ACHN (cell line): ENCODE measurements around the gene C2orf78.
"Not testable (repeated sequence)": the region's sequence is repeated elsewhere in the genome, so short reads cannot be mapped to it uniquely, and the experiment has no call there.

ENCODE experiments used
- DNase-seq: peaks from one replicate; pipeline ENCODE4 v3.0.0-alpha.2; 2015
- in situ Hi-C: cut with HindIII; loops from 2 replicates; pipeline ENCODE4 v1.10.0; 2017; ENCODE audit warnings: low sequenced_read_pairs, low pct_ligation_motif_present, low pct_unique_long_range_greater_than_20kb

The C2orf78 gene, protein sequence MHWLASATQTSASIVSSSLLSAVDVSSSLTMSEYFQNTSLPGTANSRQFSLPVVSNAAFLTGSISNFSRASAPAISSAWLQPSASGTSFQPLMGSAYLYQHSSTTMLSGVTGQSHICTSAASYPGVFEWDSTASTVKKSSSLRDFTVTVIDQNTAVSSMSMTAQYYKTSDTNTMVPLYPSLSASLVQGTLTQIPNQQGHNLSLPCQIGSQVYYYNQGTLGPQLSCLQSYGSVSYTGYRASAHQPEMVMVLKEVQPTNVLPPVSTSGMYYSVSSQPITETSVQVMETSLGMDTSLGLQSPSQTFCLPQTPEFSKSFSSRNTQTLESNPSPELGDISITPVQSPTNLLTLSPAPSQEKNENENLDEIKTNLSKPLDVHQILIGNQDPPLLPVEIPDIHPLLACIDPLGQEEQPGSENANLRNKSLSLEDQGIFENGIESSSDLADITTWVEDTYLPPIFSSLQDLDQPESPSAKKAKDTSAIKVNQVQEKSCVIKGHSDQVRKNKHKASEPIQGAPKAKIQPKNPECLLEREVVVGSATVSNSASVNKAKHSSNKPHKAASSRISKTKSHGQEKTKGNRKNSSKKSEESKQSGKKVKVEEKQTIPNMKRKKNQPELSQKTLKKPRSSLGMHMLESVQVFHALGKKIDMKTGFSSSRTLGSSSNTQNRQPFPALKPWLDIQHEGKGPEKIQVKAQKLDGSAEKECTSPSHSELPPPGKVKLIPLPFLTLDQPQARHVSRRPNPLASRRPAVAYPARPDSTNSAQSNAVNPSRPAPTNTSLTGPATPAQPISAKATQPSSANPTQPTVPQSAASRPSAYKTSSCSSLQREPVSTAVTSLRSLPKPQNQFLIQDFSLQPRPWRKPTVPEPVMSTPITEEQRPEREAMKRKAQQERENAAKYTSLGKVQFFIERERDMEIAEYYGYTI

GRCh38 chr2:73783883-73784282 is at the start of gene C2orf78:
TSS of gene C2orf78 (plus strand) at chr2:73784183. CDS start at chr2:73784310, 127 bp downstream.
- in situ Hi-C loops, DNase-seq: not testable (repeated sequence)

- DNase-seq: peak; percentile 29
- in situ Hi-C loops: no loop called here
Measured at GRCh38 chr2:73736378-73736777, 47.6 kb upstream of the C2orf78 start.

- in situ Hi-C loops: no loop called here
- DNase-seq: peak; percentile 98
Measured at GRCh38 chr2:73736855-73737779, 46.9 kb upstream of the C2orf78 start, which contains the start of gene TPRKB. TSS of gene TPRKB (minus strand) at chr2:73737345. CDS start at chr2:73734569, 2,776 bp downstream.

GRCh38 chr2:73739101-73739500 is 44.9 kb upstream of the C2orf78 start:
- in situ Hi-C loops: no loop called here
- DNase-seq: no peak

DNA sequence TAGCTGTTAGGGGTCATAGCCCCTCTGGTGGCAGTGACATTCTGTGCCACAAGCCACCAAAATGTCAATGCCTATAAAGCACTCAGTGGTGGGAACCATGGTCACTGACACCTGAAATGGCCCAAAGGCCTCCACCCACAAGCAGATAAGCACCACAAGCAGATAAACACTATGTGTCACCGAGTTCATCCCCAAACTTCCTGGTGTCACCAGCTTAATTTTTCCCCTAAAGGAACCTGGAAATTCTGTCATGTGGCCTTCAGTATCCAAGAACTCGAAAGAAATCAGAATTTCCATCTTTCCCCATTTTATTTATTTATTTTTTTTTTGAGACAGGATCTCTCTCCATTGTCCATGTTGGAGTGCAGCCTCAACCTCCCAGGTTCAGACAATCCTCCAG is 43.2 kb upstream of the C2orf78 start:
- no peak for DNase-seq
- in situ Hi-C loops: no loop called here

DNA sequence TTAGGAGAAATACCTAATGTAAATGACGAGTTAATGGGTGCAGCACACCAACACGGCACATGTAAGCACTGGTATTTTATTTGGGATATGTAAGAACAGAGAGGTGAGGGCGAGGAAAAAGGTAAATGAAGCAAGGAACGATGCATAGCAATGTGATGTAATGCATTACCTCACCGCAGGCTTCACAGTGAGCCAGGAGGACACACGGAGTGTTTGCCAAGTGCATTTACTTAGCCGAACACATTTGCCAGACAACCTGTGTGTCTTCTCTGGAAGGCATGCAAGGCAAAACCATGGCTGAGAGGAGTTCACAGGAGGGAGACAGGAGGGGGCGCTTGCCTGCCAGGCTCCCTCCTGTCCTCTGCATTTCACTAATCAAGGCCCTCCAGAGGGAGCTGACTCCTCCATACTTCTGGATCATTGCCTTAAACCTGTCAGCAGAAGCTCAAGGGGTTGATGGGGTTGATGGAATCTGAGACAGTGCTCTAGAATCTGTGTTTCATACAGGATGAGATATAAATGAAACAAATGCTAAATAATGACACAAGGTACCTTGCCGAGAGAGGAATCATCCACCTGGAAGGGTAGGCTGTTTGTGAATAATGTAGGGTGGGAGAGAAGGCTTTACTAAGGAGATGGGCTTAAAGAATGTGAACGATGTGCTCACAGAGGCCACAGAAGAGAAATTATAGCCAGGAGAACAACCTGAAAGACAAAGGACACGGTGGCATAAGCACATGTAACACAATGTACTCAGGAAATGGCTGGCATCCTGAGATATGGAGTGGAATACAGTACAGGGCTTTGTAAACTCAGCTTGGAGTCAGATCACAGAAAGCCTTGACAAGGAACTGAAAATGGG is 37.7 kb upstream of the C2orf78 start:
- DNase-seq: no peak
- in situ Hi-C loops: no loop called here

DNA sequence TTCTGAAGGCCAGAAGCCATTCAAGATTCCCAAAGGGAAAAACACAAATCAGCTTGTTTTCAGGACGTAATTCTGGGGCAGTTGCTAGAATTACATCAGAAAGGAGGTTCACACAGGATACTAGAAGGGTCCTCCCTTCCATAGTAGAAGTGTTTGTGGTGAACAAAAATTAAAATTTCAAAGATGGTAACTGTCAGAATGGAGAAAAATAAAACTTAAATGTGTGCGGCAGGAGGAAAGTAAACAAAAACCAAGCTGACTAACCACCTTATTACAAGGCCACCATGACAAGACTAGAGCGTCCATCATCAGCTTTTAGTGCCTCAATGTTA is 37.1 kb upstream of the C2orf78 start:
- in situ Hi-C loops: no loop called here
- no peak for DNase-seq

DNA sequence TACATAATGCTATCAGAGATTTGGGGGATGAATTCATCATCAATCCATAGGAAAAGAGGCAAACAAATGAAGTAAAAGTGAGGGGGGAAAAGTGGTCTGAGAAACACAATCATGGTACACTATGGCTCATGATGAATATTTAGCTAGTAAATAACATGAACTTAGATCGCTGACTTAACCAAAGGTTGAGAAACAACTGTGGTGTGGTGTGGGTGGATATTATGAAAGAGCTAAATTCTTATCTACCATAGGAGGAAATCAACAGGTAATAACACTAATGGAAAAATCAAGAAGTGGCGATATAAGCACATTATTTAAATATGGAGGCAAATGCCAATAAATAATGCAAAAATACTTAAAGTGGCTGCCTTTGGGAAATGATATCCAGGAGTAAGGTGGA is 34.7 kb upstream of the C2orf78 start:
- in situ Hi-C loops: no loop called here
- DNase-seq: no peak

DNA sequence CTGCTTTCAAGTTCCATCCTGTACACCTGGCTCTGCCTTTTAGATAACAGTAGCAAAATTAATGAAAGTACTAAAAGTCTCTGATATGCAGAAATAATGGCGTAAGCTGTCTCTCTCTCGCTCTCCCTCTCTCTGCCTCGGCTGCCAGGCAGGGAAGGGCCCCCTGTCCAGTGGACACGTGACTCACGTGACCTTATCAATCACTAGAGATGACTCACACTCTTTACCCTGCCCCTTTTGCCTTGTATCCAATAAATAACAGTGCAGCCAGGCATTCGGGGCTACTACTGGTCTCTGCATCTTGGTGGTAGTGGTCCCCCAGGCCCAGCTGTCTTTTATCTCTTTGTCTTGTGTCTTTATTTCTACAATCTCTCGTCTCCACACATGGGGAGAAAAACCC is 29.7 kb upstream of the C2orf78 start:
- DNase-seq, in situ Hi-C loops: not testable (repeated sequence)

DNA sequence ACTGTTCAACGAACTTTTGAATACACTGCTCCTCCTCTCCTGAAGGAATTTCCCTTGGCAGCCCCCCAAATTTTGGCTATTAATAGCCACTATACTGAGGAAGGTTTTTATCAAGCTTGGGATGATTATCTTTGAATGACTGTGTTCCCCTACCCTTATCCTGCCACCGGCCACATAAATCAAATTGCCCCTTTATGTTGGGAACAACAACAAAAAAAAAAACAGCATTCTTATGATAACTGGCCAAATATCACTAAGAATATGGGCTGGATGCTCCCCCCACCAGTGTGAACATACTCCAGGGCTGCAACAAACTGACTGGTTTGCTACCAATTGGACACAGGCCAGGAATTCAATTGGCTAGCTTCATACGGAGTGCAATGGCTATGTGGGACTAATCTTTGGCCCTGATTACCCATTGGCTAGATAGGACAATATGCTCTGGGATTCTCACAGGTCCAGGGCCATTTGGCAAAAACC is 24.7 kb upstream of the C2orf78 start:
- DNase-seq: no peak

GRCh38 chr2:73759904-73760303 is 24.1 kb upstream of the C2orf78 start:
- no peak for DNase-seq
- in situ Hi-C loops: no loop called here

More for the DNA sequence above, 24.7 kb upstream of the C2orf78 start:
- in situ Hi-C loops: no loop called here

DNA sequence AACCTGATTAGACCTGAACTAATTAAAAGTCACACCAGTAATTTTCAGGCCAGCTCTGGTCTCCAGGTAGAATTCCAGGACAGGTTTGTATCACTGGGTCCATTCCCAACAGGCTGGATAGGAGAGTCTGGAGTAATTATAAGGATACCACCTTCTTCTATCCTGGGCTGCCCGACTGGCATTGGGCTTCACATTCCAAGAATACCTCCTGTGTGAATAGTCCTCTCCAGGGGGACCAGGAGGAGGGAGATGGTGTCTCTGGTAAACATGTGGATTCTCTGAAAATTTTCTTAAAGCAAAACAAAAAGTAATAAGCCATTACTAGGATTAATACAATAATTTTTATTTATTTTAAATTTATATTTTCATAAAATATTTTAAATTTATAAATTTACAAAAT is 21.4 kb upstream of the C2orf78 start:
- in situ Hi-C loops: no loop called here
- DNase-seq: peak; percentile 84

DNA sequence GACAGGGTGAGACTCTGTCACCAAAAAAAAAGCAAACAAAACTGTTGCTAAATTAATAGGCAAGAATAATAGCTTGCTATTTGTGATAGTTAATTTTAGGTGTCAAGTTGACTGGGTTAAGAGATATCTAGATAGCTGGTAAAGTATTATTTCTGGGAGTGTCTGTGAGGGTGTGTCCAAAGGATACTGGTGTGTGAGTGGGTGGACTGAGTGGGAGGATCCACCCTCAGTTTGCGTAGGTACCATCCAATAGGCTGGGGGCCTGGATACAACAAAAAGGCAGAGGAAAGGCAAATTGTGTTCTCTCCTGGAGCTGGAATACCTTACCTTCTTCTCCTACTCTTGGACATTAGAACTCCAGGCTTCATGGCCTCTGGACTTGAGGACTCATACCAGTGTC is 19.0 kb upstream of the C2orf78 start:
- no peak for DNase-seq
- in situ Hi-C loops: no loop called here

DNA sequence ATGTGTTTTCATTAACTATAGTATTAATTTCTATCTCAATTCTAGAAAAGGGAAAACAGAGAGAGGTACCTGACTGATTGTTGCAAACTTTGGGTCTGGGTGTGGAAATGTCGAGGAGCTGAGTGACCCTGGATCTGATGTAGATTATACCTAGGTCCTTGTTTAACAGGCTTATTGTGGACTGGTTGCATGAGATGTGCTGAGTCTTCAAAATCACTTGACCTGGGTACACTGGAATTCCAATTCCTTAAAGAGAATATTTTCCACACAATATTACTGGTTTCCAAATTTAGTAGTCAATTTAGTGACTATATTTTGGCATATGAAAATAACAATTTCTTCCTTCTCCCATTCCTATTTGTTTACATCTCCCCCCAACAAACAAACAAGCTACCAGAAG is 17.6 kb upstream of the C2orf78 start:
- in situ Hi-C loops: no loop called here
- DNase-seq: no peak

DNA sequence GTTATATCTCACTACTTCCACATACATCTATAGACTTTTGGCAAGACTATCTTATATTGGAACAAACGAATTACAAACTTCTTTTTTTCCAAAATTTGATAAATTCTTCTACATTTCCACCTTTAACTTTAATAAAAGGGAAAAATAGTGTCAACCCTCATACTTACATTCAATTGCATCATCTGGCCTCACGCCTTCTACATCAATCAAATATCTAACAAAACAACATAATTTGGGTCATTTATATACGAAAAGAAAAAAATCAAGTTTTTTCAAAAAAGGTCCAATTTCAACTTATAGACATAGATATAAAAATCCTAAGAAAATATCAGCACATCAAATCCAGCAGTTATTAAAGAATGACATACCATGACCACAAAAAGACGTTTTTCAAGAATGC is 17.0 kb upstream of the C2orf78 start:
- in situ Hi-C loops: no loop called here
- no peak for DNase-seq

- DNase-seq: no peak
- in situ Hi-C loops: no loop called here
Measured at GRCh38 chr2:73770725-73771124, 13.3 kb upstream of the C2orf78 start.

- no peak for DNase-seq
- in situ Hi-C loops: no loop called here
Measured at GRCh38 chr2:73772819-73773218, 11.2 kb upstream of the C2orf78 start.

GRCh38 chr2:73776381-73776780 is 7.6 kb upstream of the C2orf78 start:
- in situ Hi-C loops: no loop called here
- no peak for DNase-seq
